SK-N-SH (cell line): ENCODE data around the gene PCED1B. TPM values are rescaled to one million over a fixed set of nuclear protein-coding genes. Genes with fewer than 3 reads are reported as not detected.
A peak's percentile ranks its signal among the peaks of the same experiment; 100 is the strongest.

Experiments used
- CTCF ChIA-PET: fragments of 300-600, 350-600 bp; formaldehyde crosslinking; extraction: SDS; loops from one replicate; lab custom pipeline; 2021; lab: Yijun Ruan, JAX
- POLR2A ChIA-PET: fragments of 350-600 bp; sonication (Branson Sonifier 250); formaldehyde crosslinking; extraction: SDS; loops from one replicate; lab custom pipeline; 2020; ENCODE audit warnings: antibody characterized with exemption, inconsistent platforms; lab: Yijun Ruan, JAX
- DNase-seq: peaks from one replicate; pipeline ENCODE4 v3.0.0; 2012
- H2AFZ ChIP-seq: fragments of 200-600 bp; sonication (generic); 2 replicates; pipeline ENCODE4 v1.8.1; 2016; ENCODE audit warnings: antibody characterized with exemption, mild to moderate bottlenecking, low read depth
- H3F3A ChIP-seq: fragments of 200-600 bp; sonication (generic); replicated peaks from 2 replicates; pipeline ENCODE3; 2016; ENCODE audit warnings: antibody characterized with exemption, mild to moderate bottlenecking; ENCODE audit not compliant: insufficient read depth
- H3K27ac ChIP-seq, 2 experiments: fragments of 200-500 bp in 1 of 2; fragments of 200-600 bp in 1 of 2; sonication (Bioruptor generic) in 1 of 2; sonication (generic), shearing (Covaris generic) in 1 of 2; 2 replicates each; pipeline versions ENCODE4 v1.5.1 to v1.6.1; 2014 to 2016; ENCODE audit warnings: low read depth in 2 of 2, inconsistent platforms in 1 of 2, low read length in 1 of 2, mild to moderate bottlenecking in 1 of 2, mixed read lengths in 1 of 2
- H3K27me3 ChIP-seq: fragments of 200-600 bp; sonication (generic), shearing (Covaris generic); 2 replicates; pipeline ENCODE4 v1.6.1; 2016; ENCODE audit warnings: mixed run types; ENCODE audit not compliant: insufficient read depth
- H3K36me3 ChIP-seq, 2 experiments: fragments of 200-500 bp in 1 of 2; fragments of 200-600 bp in 1 of 2; sonication (Bioruptor generic) in 1 of 2; sonication (generic) in 1 of 2; replicated peaks in 1 of 2; 2 replicates each; pipeline versions ENCODE3 to v1.5.1; 2014 to 2016; ENCODE audit warnings: low read length in 1 of 2, mild to moderate bottlenecking in 1 of 2; ENCODE audit not compliant: insufficient read depth in 2 of 2, control insufficient read depth in 1 of 2
- H3K4me1 ChIP-seq, 2 experiments: fragments of 200-500 bp in 1 of 2; fragments of 200-600 bp in 1 of 2; sonication (Bioruptor generic) in 1 of 2; sonication (generic), shearing (Covaris generic) in 1 of 2; 2 replicates each; pipeline versions ENCODE4 v1.5.1 to v1.6.1; 2014 to 2016; ENCODE audit warnings: low read depth in 1 of 2, low read length in 1 of 2, mixed run types in 1 of 2; ENCODE audit not compliant: insufficient read depth in 2 of 2, control insufficient read depth in 1 of 2
- H3K4me2 ChIP-seq: fragments of 200-600 bp; sonication (generic), shearing (Covaris generic); 2 replicates; pipeline ENCODE4 v1.6.1; 2017; ENCODE audit warnings: mixed run types
- H3K4me3 ChIP-seq, 2 experiments: fragments of 200-500 bp in 1 of 2; fragments of 200-600 bp in 1 of 2; sonication (Bioruptor generic) in 1 of 2; sonication (generic), shearing (Covaris generic) in 1 of 2; 2 replicates each; pipeline versions ENCODE4 v1.5.1 to v1.8.1; 2014 to 2016; ENCODE audit warnings: low read depth in 2 of 2, inconsistent platforms in 1 of 2, low read length in 1 of 2, mild to moderate bottlenecking in 1 of 2, mixed read lengths in 1 of 2, moderate library complexity in 1 of 2
- H3K79me2 ChIP-seq: fragments of 200-600 bp; sonication (generic); 2 replicates; pipeline ENCODE4 v1.8.1; 2017; ENCODE audit warnings: mild to moderate bottlenecking; ENCODE audit not compliant: insufficient read depth
- H3K9ac ChIP-seq: fragments of 200-600 bp; sonication (generic); 2 replicates; pipeline ENCODE4 v1.6.1; 2017; ENCODE audit warnings: mixed run types
- H3K9me2 ChIP-seq: fragments of 200-600 bp; sonication (generic); 2 replicates; pipeline ENCODE4 v1.6.1; 2017; ENCODE audit warnings: mixed run types
- H3K9me3 ChIP-seq: fragments of 200-600 bp; sonication (generic); 2 replicates; pipeline ENCODE4 v1.6.1; 2017; ENCODE audit warnings: mixed run types, mild to moderate bottlenecking, moderate library complexity
- H4K20me1 ChIP-seq: fragments of 200-600 bp; sonication (generic); 2 replicates; pipeline ENCODE4 v1.6.1; 2017; ENCODE audit warnings: mild to moderate bottlenecking, mixed run types; ENCODE audit not compliant: insufficient read depth
- CTCF ChIP-seq: fragments of 200-600 bp; sonication (generic); IDR thresholded peaks from 2 replicates; pipeline ENCODE4 v1.6.1; 2017; ENCODE audit warnings: antibody characterized with exemption, mild to moderate bottlenecking, moderate library complexity
- ELF1 ChIP-seq: IDR thresholded peaks from 2 replicates; pipeline ENCODE4 v1.4.0; 2012
- FOXJ3 ChIP-seq: sonication (generic); formaldehyde crosslinking; IDR thresholded peaks from 2 replicates; pipeline ENCODE4 v1.5.1; 2020; ENCODE audit warnings: mild to moderate bottlenecking, missing genetic modification reagents
- FOXM1 ChIP-seq: IDR thresholded peaks from 2 replicates; pipeline ENCODE4 v1.4.0; 2012; ENCODE audit warnings: low read depth, mild to moderate bottlenecking
- GABPA ChIP-seq: IDR thresholded peaks from 2 replicates; pipeline ENCODE4 v1.4.0; 2012; ENCODE audit warnings: low read depth, mild to moderate bottlenecking
- GATA2 ChIP-seq: sonication (generic); formaldehyde crosslinking; IDR thresholded peaks from 2 replicates; pipeline ENCODE4 v1.5.0; 2020; ENCODE audit warnings: mild to moderate bottlenecking, missing genetic modification reagents
- JUND ChIP-seq: IDR thresholded peaks from 2 replicates; pipeline ENCODE4 v1.4.0; 2012
- NFIC ChIP-seq: IDR thresholded peaks from 2 replicates; pipeline ENCODE4 v1.4.0; 2012; ENCODE audit warnings: borderline replicate concordance
- NRF1 ChIP-seq: IDR thresholded peaks from 2 replicates; pipeline ENCODE4 v1.6.1; 2012; ENCODE audit warnings: low read depth, mild to moderate bottlenecking, low read length
- POLR2AphosphoS5 ChIP-seq: IDR thresholded peaks from 2 replicates; pipeline ENCODE4 v1.6.1; 2012; ENCODE audit warnings: low read depth, low read length
- RAD21 ChIP-seq: IDR thresholded peaks from 2 replicates; pipeline ENCODE4 v1.6.1; 2012; ENCODE audit warnings: mild to moderate bottlenecking, low read length
- RCOR1 ChIP-seq: fragments of 150-350 bp; IDR thresholded peaks from 2 replicates; pipeline ENCODE4 v1.6.1; 2017; ENCODE audit warnings: antibody characterized with exemption, low read length
- RFX5 ChIP-seq: IDR thresholded peaks from 2 replicates; pipeline ENCODE4 v1.6.1; 2012; ENCODE audit warnings: mild to moderate bottlenecking, improper control_type of control experiment, low read length
- RXRA ChIP-seq: IDR thresholded peaks from 2 replicates; pipeline ENCODE4 v1.4.0; 2012; ENCODE audit warnings: low read depth, mild to moderate bottlenecking, borderline replicate concordance
- SIN3A ChIP-seq: IDR thresholded peaks from 2 replicates; pipeline ENCODE4 v1.6.1; 2012; ENCODE audit warnings: low read depth, mild to moderate bottlenecking, low read length, moderate library complexity, borderline replicate concordance
- TAF1 ChIP-seq: IDR thresholded peaks from 2 replicates; pipeline ENCODE4 v1.6.1; 2012; ENCODE audit warnings: low read depth, mild to moderate bottlenecking, low read length, moderate library complexity, borderline replicate concordance
- TCF12 ChIP-seq: IDR thresholded peaks from 2 replicates; pipeline ENCODE4 v1.4.0; 2012
- YY1 ChIP-seq: IDR thresholded peaks from 2 replicates; pipeline ENCODE4 v1.4.0; 2012; ENCODE audit warnings: low read depth, mild to moderate bottlenecking
- WGBS: methylation state at CpG from one replicate; pipeline ENCODE4 v1.1.6; 2017; ENCODE audit warnings: low lambda C conversion rate; 5-methylcytosine and 5-hydroxymethylcytosine counted together
- polyA plus RNA-seq, 3 experiments: library from polyadenylated mRNA; depleted of rRNA; stranded (reverse); fragments of >200 nt; gene quantifications; 2 replicates each; pipeline ENCODE4 v1.2.3, GENCODE V29; 2012

PCED1B gene
- polyA plus RNA-seq, 1 of the 3 experiments (the other 2 are of a cell fraction): 0.21 TPM

GRCh38 chr12:47271800-47272239 is 192.4 kb downstream of the PCED1B start:
- peak overlapping the region; percentile 1; the same call in 1 of the 2 replicates for H3K4me2 ChIP-seq
- H3K4me1 ChIP-seq: peaks cover 0 to 13% of the 10 kb centered on the region in 2 experiments; a peak in 1 of 4 replicates
- no peaks in the 10 kb centered on the region for H3F3A ChIP-seq
- no peaks in the 10 kb centered on the region for H3K9me2 ChIP-seq
- DNase-seq: no peak
- ChIA-PET POLR2A (no interaction called here), CTCF (no interaction called here)
- no peak overlapping the region for H3K4me3 ChIP-seq
- no peaks in the 10 kb centered on the region for H4K20me1 ChIP-seq
- H3K9ac ChIP-seq: peak overlapping the region; percentile 35; the same call in 1 of the 2 replicates
- H3K27me3 ChIP-seq: no peaks in the 10 kb centered on the region
- H3K9me3 ChIP-seq: no peaks in the 10 kb centered on the region
- TF ChIP-seq RCOR1: no peak
- no peak for TF ChIP-seq TCF12
- TF ChIP-seq SIN3A: no peak
- TF ChIP-seq FOXM1: no peak
- no peak for TF ChIP-seq JUND
- TF ChIP-seq RFX5: no peak
- no peak for TF ChIP-seq NRF1
- no peak for TF ChIP-seq FOXJ3 (CRISPR knock-in tag)
- TF ChIP-seq CTCF: no peak
- TF ChIP-seq TAF1: no peak
- TF ChIP-seq GATA2 (CRISPR knock-in tag): no peak
- no peak for TF ChIP-seq YY1
- no peak for TF ChIP-seq RXRA
- no peak for TF ChIP-seq RAD21
- TF ChIP-seq NFIC: no peak
- no peak for TF ChIP-seq GABPA
- no peak for TF ChIP-seq POLR2AphosphoS5
- no peaks in the 10 kb centered on the region for H3K36me3 ChIP-seq
- no peak overlapping the region for H2AFZ ChIP-seq
- 1% methylated on average over 2 of the region's 2 CpGs for WGBS
- peak overlapping the region in 1 of 2 experiments; percentile 62; a peak in 2 of 4 replicates for H3K27ac ChIP-seq
- no peaks in the 10 kb centered on the region for H3K79me2 ChIP-seq

- peak overlapping the region; percentile 35; the same call in 1 of the 2 replicates for H3K9ac ChIP-seq
- no peak overlapping the region for H3K4me3 ChIP-seq
- H3K36me3 ChIP-seq: no peaks in the 10 kb centered on the region
- H3K27me3 ChIP-seq: no peaks in the 10 kb centered on the region
- H3F3A ChIP-seq: no peaks in the 10 kb centered on the region
- no peak overlapping the region for H2AFZ ChIP-seq
- peak overlapping the region; percentile 1; the same call in 1 of the 2 replicates for H3K4me2 ChIP-seq
- no peaks in the 10 kb centered on the region for H3K9me2 ChIP-seq
- no peaks in the 10 kb centered on the region for H3K79me2 ChIP-seq
- POLR2A ChIA-PET: no interaction called here
- peaks cover 0 to 16% of the 10 kb centered on the region in 2 experiments; a peak in 1 of 4 replicates for H3K4me1 ChIP-seq
- H3K27ac ChIP-seq: peak overlapping the region in 1 of 2 experiments; percentile 62; a peak in 2 of 4 replicates
- CTCF ChIA-PET: no interaction called here
- no peak for TF ChIP-seq GATA2 (CRISPR knock-in tag)
- no peak for TF ChIP-seq ELF1
- TF ChIP-seq YY1: no peak
- no peak for TF ChIP-seq RFX5
- 2% methylated on average over 3 of the region's 3 CpGs for WGBS
- H3K9me3 ChIP-seq: no peaks in the 10 kb centered on the region
- DNase-seq: no peak
- no peaks in the 10 kb centered on the region for H4K20me1 ChIP-seq
These were observed 193.2 kb downstream of the PCED1B start for GRCh38 chr12:47272412-47273190.
